SK-N-SH (cell line): ENCODE measurements around the gene MANSC4. TPM values are rescaled to one million over a fixed set of nuclear protein-coding genes. Genes with fewer than 3 reads are reported as not detected.
A peak's percentile ranks its signal among the peaks of the same experiment; 100 is the strongest.

Source experiments
- CTCF ChIA-PET: fragments of 300-600, 350-600 bp; formaldehyde crosslinking; extraction: SDS; loops from one replicate; lab custom pipeline; 2021; lab: Yijun Ruan, JAX
- POLR2A ChIA-PET: fragments of 350-600 bp; sonication (Branson Sonifier 250); formaldehyde crosslinking; extraction: SDS; loops from one replicate; lab custom pipeline; 2020; ENCODE audit warnings: antibody characterized with exemption, inconsistent platforms; lab: Yijun Ruan, JAX
- DNase-seq: peaks from one replicate; pipeline ENCODE4 v3.0.0; 2012
- H2AFZ ChIP-seq: fragments of 200-600 bp; sonication (generic); 2 replicates; pipeline ENCODE4 v1.8.1; 2016; ENCODE audit warnings: antibody characterized with exemption, mild to moderate bottlenecking, low read depth
- H3F3A ChIP-seq: fragments of 200-600 bp; sonication (generic); replicated peaks from 2 replicates; pipeline ENCODE3; 2016; ENCODE audit warnings: antibody characterized with exemption, mild to moderate bottlenecking; ENCODE audit not compliant: insufficient read depth
- H3K27ac ChIP-seq, 2 experiments: fragments of 200-500 bp in 1 of 2; fragments of 200-600 bp in 1 of 2; sonication (Bioruptor generic) in 1 of 2; sonication (generic), shearing (Covaris generic) in 1 of 2; 2 replicates each; pipeline versions ENCODE4 v1.5.1 to v1.6.1; 2014 to 2016; ENCODE audit warnings: low read depth in 2 of 2, inconsistent platforms in 1 of 2, low read length in 1 of 2, mild to moderate bottlenecking in 1 of 2, mixed read lengths in 1 of 2
- H3K27me3 ChIP-seq: fragments of 200-600 bp; sonication (generic), shearing (Covaris generic); 2 replicates; pipeline ENCODE4 v1.6.1; 2016; ENCODE audit warnings: mixed run types; ENCODE audit not compliant: insufficient read depth
- H3K36me3 ChIP-seq, 2 experiments: fragments of 200-500 bp in 1 of 2; fragments of 200-600 bp in 1 of 2; sonication (Bioruptor generic) in 1 of 2; sonication (generic) in 1 of 2; replicated peaks in 1 of 2; 2 replicates each; pipeline versions ENCODE3 to v1.5.1; 2014 to 2016; ENCODE audit warnings: low read length in 1 of 2, mild to moderate bottlenecking in 1 of 2; ENCODE audit not compliant: insufficient read depth in 2 of 2, control insufficient read depth in 1 of 2
- H3K4me1 ChIP-seq, 2 experiments: fragments of 200-500 bp in 1 of 2; fragments of 200-600 bp in 1 of 2; sonication (Bioruptor generic) in 1 of 2; sonication (generic), shearing (Covaris generic) in 1 of 2; 2 replicates each; pipeline versions ENCODE4 v1.5.1 to v1.6.1; 2014 to 2016; ENCODE audit warnings: low read depth in 1 of 2, low read length in 1 of 2, mixed run types in 1 of 2; ENCODE audit not compliant: insufficient read depth in 2 of 2, control insufficient read depth in 1 of 2
- H3K4me2 ChIP-seq: fragments of 200-600 bp; sonication (generic), shearing (Covaris generic); 2 replicates; pipeline ENCODE4 v1.6.1; 2017; ENCODE audit warnings: mixed run types
- H3K4me3 ChIP-seq, 2 experiments: fragments of 200-500 bp in 1 of 2; fragments of 200-600 bp in 1 of 2; sonication (Bioruptor generic) in 1 of 2; sonication (generic), shearing (Covaris generic) in 1 of 2; 2 replicates each; pipeline versions ENCODE4 v1.5.1 to v1.8.1; 2014 to 2016; ENCODE audit warnings: low read depth in 2 of 2, inconsistent platforms in 1 of 2, low read length in 1 of 2, mild to moderate bottlenecking in 1 of 2, mixed read lengths in 1 of 2, moderate library complexity in 1 of 2
- H3K79me2 ChIP-seq: fragments of 200-600 bp; sonication (generic); 2 replicates; pipeline ENCODE4 v1.8.1; 2017; ENCODE audit warnings: mild to moderate bottlenecking; ENCODE audit not compliant: insufficient read depth
- H3K9ac ChIP-seq: fragments of 200-600 bp; sonication (generic); 2 replicates; pipeline ENCODE4 v1.6.1; 2017; ENCODE audit warnings: mixed run types
- H3K9me2 ChIP-seq: fragments of 200-600 bp; sonication (generic); 2 replicates; pipeline ENCODE4 v1.6.1; 2017; ENCODE audit warnings: mixed run types
- H3K9me3 ChIP-seq: fragments of 200-600 bp; sonication (generic); 2 replicates; pipeline ENCODE4 v1.6.1; 2017; ENCODE audit warnings: mixed run types, mild to moderate bottlenecking, moderate library complexity
- H4K20me1 ChIP-seq: fragments of 200-600 bp; sonication (generic); 2 replicates; pipeline ENCODE4 v1.6.1; 2017; ENCODE audit warnings: mild to moderate bottlenecking, mixed run types; ENCODE audit not compliant: insufficient read depth
- EP300 ChIP-seq, 2 experiments: IDR thresholded peaks; 2 replicates each; pipeline versions ENCODE4 v1.4.0 to v1.6.1; 2012; ENCODE audit warnings: borderline replicate concordance in 1 of 2, low read depth in 1 of 2, low read length in 1 of 2
- GABPA ChIP-seq: IDR thresholded peaks from 2 replicates; pipeline ENCODE4 v1.4.0; 2012; ENCODE audit warnings: low read depth, mild to moderate bottlenecking
- MXI1 ChIP-seq: IDR thresholded peaks from 2 replicates; pipeline ENCODE4 v1.6.1; 2012; ENCODE audit warnings: mild to moderate bottlenecking, low read depth, low read length, improper control_type of control experiment
- POLR2AphosphoS5 ChIP-seq: IDR thresholded peaks from 2 replicates; pipeline ENCODE4 v1.6.1; 2012; ENCODE audit warnings: low read depth, low read length
- RCOR1 ChIP-seq: fragments of 150-350 bp; IDR thresholded peaks from 2 replicates; pipeline ENCODE4 v1.6.1; 2017; ENCODE audit warnings: antibody characterized with exemption, low read length
- SIN3A ChIP-seq: IDR thresholded peaks from 2 replicates; pipeline ENCODE4 v1.6.1; 2012; ENCODE audit warnings: low read depth, mild to moderate bottlenecking, low read length, moderate library complexity, borderline replicate concordance
- YY1 ChIP-seq: IDR thresholded peaks from 2 replicates; pipeline ENCODE4 v1.4.0; 2012; ENCODE audit warnings: low read depth, mild to moderate bottlenecking
- WGBS: methylation state at CpG from one replicate; pipeline ENCODE4 v1.1.6; 2017; ENCODE audit warnings: low lambda C conversion rate; 5-methylcytosine and 5-hydroxymethylcytosine counted together
- polyA plus RNA-seq, 3 experiments: library from polyadenylated mRNA; depleted of rRNA; stranded (reverse); fragments of >200 nt; gene quantifications; 2 replicates each; pipeline ENCODE4 v1.2.3, GENCODE V29; 2012
- TF ChIP-seq, protein P1 (sequence below): fragments of 200-600 bp; sonication (generic); IDR thresholded peaks from 2 replicates; pipeline ENCODE4 v1.6.1; 2017; ENCODE audit warnings: antibody characterized with exemption, mild to moderate bottlenecking, moderate library complexity
- TF ChIP-seq, protein P2 (sequence below): fragments of 150-350 bp; IDR thresholded peaks from 2 replicates; pipeline ENCODE4 v1.6.1; 2017; ENCODE audit warnings: antibody characterized with exemption, low read length, low read depth, borderline replicate concordance

Gene MANSC4
- polyA plus RNA-seq, 1 of the 3 experiments (the other 2 are of a cell fraction), result not detected

DNA sequence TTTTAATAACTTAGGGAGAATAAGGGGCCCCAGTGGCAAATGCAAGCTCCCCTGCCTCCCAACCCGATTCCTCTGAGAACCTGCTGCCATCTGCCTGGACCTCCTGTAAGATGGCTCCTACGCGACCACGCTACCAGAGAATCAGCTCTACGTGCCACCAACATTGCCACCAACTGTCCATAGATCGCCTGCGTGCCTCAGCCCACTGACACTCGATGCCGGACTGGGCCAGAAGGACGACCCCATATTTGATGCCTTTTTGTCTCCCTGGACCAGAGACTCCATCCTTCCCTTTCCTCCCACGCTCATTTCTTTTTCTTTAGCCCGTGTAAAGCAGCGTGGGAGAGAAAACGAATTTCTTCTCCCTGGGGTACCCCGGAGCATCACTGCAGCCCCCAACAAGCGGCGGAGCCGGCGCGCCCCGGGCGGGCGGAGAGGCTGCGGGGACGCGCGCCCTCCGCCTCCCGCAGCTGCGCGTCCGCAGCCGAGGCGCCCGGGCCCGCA lies 568 bp downstream of the MANSC4 start:
- Histone ChIP-seq H3K9me3 (no peaks in the 10 kb centered on the region), H3K4me3 (peak overlapping the region; percentile 79 to 85), H2AFZ (peak overlapping the region; percentile 91), H4K20me1 (no peaks in the 10 kb centered on the region), H3K27me3 (no peaks in the 10 kb centered on the region), H3K27ac (peak overlapping the region; percentile 79 to 97), H3K9ac (peak overlapping the region; percentile 88), H3K4me1 (peaks cover 12 to 22% of the 10 kb centered on the region in 2 experiments), H3F3A (peaks cover 16% of the 10 kb centered on the region), H3K9me2 (no peaks in the 10 kb centered on the region), H3K4me2 (peak overlapping the region; percentile 92), H3K36me3 (peaks cover 8% of the 10 kb centered on the region in 2 experiments), H3K79me2 (peaks cover 43% of the 10 kb centered on the region)
- WGBS, result 6% methylated on average over 25 of the region's 36 CpGs
- ChIA-PET CTCF (interaction anchor here (0.6 to 2.1 kb wide), 11 partner anchors 9 to 162 kb away, joined by 3 to 10 read pairs (median 4); no protein-coding TSS in a partner anchor), POLR2A (interaction anchor here (0.7 to 1.9 kb wide), 12 partner anchors 9 to 1602 kb away, joined by 3 to 11 read pairs (median 3); partner anchors contain the start of gene ERGIC2)
- DNase-seq, result peak; percentile 75
- TF ChIP-seq MXI1 (peak; percentile 18; the same call in 1 of the 2 replicates), GABPA (no peak), YY1 (0 out of 2 replicates have a peak, but pooled peaks have one; percentile 28), POLR2AphosphoS5 (0 out of 2 replicates have a peak, but pooled peaks have one; percentile 9), EP300 (IDR thresholded peaks at IDR 0.05; ENCODE audit: borderline replicate concordance in 1 of 2, low read depth in 1 of 2, low read length in 1 of 2) (no peak)

DNA sequence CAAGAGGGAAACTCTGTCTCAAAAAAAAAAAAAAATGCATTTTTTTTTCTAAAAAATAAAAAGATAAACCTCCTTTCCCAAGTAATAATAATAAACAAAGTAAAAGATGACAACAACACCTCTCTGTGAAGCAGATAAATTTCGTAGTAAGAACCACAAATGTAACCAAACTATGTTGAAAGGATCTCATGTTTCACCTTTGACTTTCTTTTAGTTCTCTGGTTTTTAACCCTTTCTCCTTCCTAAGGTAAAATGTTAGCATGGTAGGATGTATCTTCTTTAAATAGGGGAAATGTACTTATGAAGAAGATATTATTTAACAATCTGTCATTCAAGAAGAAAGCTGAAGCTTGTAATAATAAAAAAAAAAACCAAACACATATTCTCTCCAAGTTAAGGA lies 1.8 kb downstream of the MANSC4 start:
- peaks cover 6 to 8% of the 10 kb centered on the region in 2 experiments for H3K36me3 ChIP-seq
- H3K4me3 ChIP-seq, result no peak overlapping the region
- 63% methylated on average over 1 of the region's 1 CpG for WGBS
- H3K27ac ChIP-seq, result no peak overlapping the region
- H4K20me1 ChIP-seq, result no peaks in the 10 kb centered on the region
- peaks cover 31% of the 10 kb centered on the region for H3K79me2 ChIP-seq
- ChIA-PET CTCF (no interaction called here), POLR2A (no interaction called here)
- H3K27me3 ChIP-seq, result no peaks in the 10 kb centered on the region
- H3K9me2 ChIP-seq, result no peaks in the 10 kb centered on the region
- 0 out of 2 replicates have a peak overlapping the region, but pooled peaks have one; percentile 91 for H2AFZ ChIP-seq
- H3K4me2 ChIP-seq, result no peak overlapping the region
- H3K4me1 ChIP-seq, result peaks cover 15 to 22% of the 10 kb centered on the region in 2 experiments
- no peak overlapping the region for H3K9ac ChIP-seq
- no peak for TF ChIP-seq POLR2AphosphoS5
- TF ChIP-seq, protein P1, sequence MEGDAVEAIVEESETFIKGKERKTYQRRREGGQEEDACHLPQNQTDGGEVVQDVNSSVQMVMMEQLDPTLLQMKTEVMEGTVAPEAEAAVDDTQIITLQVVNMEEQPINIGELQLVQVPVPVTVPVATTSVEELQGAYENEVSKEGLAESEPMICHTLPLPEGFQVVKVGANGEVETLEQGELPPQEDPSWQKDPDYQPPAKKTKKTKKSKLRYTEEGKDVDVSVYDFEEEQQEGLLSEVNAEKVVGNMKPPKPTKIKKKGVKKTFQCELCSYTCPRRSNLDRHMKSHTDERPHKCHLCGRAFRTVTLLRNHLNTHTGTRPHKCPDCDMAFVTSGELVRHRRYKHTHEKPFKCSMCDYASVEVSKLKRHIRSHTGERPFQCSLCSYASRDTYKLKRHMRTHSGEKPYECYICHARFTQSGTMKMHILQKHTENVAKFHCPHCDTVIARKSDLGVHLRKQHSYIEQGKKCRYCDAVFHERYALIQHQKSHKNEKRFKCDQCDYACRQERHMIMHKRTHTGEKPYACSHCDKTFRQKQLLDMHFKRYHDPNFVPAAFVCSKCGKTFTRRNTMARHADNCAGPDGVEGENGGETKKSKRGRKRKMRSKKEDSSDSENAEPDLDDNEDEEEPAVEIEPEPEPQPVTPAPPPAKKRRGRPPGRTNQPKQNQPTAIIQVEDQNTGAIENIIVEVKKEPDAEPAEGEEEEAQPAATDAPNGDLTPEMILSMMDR, result no peak
- TF ChIP-seq, protein P2, sequence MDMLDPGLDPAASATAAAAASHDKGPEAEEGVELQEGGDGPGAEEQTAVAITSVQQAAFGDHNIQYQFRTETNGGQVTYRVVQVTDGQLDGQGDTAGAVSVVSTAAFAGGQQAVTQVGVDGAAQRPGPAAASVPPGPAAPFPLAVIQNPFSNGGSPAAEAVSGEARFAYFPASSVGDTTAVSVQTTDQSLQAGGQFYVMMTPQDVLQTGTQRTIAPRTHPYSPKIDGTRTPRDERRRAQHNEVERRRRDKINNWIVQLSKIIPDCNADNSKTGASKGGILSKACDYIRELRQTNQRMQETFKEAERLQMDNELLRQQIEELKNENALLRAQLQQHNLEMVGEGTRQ, result no peak
- no peak for TF ChIP-seq SIN3A
- TF ChIP-seq RCOR1, result no peak
- H3K9me3 ChIP-seq, result no peaks in the 10 kb centered on the region
- H3F3A ChIP-seq, result peaks cover 17% of the 10 kb centered on the region
- no peak for DNase-seq
